ENCODE results near the gene LONRF2.

LONRF2 gene

GRCh38 chr2:100230754-100231153 lies 91.5 kb downstream of the LONRF2 start:
- DNase-seq: peak; percentile 64

- no peak for DNase-seq
These were observed 93.3 kb downstream of the LONRF2 start for GRCh38 chr2:100228967-100229366.

- no peak for DNase-seq
These were observed 93.9 kb downstream of the LONRF2 start for GRCh38 chr2:100228415-100228814.

- no peak for DNase-seq
These were observed 97.2 kb downstream of the LONRF2 start for GRCh38 chr2:100224988-100225710.

GRCh38 chr2:100223502-100223901 lies 98.8 kb downstream of the LONRF2 start:
- DNase-seq: no peak

Measured in NCI-H2081 treated with DMSO at 0.1 percent for 48 hours (cell line).